Common myeloid progenitor, CD34-positive (primary cell): Measurements from ENCODE around the gene CCNG1.

ENCODE experiments used
- CTCF ChIA-PET: fragments of 350-600 bp; sonication (Branson Sonifier 250); formaldehyde crosslinking; loops from one replicate; lab custom pipeline; 2021; ENCODE audit warnings: antibody characterized with exemption; lab: Charles Lee
- POLR2A ChIA-PET: fragments of 350-600 bp; sonication (Branson Sonifier 250); formaldehyde crosslinking; loops from one replicate; lab custom pipeline; 2021; ENCODE audit warnings: antibody characterized with exemption; lab: Charles Lee
- DNase-seq, 3 donors: peaks; one replicate each; pipeline versions ENCODE4 v3.0.0 to v3.0.0-alpha.2; 2013
- H3K27ac ChIP-seq, 2 experiments: 1 replicate in 1 of 2; 2 replicates in 1 of 2; pipeline ENCODE4 v1.7.0; 2013; ENCODE audit warnings: inconsistent platforms in 2 of 2, low read length in 2 of 2, mild to moderate bottlenecking in 2 of 2, low read depth in 1 of 2, moderate library complexity in 1 of 2; ENCODE audit not compliant: severe bottlenecking in 2 of 2, insufficient read depth in 1 of 2, poor library complexity in 1 of 2
- H3K27me3 ChIP-seq, 5 experiments: replicated peaks in 2 of 5; 1 replicate in 3 of 5; 2 replicates in 2 of 5; pipeline versions ENCODE4 v1.6.1 to v1.7.0; 2013; ENCODE audit warnings: low read length in 4 of 5, mild to moderate bottlenecking in 2 of 5, moderate library complexity in 2 of 5, inconsistent platforms in 1 of 5; ENCODE audit not compliant: insufficient read depth in 5 of 5, control insufficient read depth in 4 of 5
- H3K36me3 ChIP-seq, 4 experiments: 1 replicate in 2 of 4; 2 replicates in 2 of 4; pipeline versions ENCODE4 v1.6.1 to v1.7.0; 2013; ENCODE audit warnings: low read length in 3 of 4, control low read depth in 1 of 4, mild to moderate bottlenecking in 1 of 4; ENCODE audit not compliant: control insufficient read depth in 4 of 4, insufficient read depth in 4 of 4
- H3K4me1 ChIP-seq, 4 experiments: 1 replicate in 3 of 4; 2 replicates in 1 of 4; pipeline versions ENCODE4 v1.6.1 to v1.7.1; 2013; ENCODE audit warnings: low read length in 3 of 4, mild to moderate bottlenecking in 3 of 4, control low read depth in 1 of 4, inconsistent platforms in 1 of 4, moderate library complexity in 1 of 4; ENCODE audit not compliant: control insufficient read depth in 4 of 4, insufficient read depth in 4 of 4; ENCODE audit errors: control extremely low read depth in 1 of 4
- H3K4me3 ChIP-seq, 7 experiments: 1 replicate in 4 of 7; 2 replicates in 3 of 7; pipeline versions ENCODE4 v1.5.1 to v1.7.0; 2013; ENCODE audit warnings: mild to moderate bottlenecking in 7 of 7, low read length in 6 of 7, moderate library complexity in 6 of 7, inconsistent platforms in 2 of 7, low read depth in 2 of 7, control low read depth in 1 of 7; ENCODE audit not compliant: insufficient read depth in 4 of 7, control insufficient read depth in 1 of 7; ENCODE audit errors: extremely low read depth in 1 of 7
- H3K9me3 ChIP-seq, 5 experiments: 1 replicate in 4 of 5; 2 replicates in 1 of 5; pipeline versions ENCODE4 v1.6.1 to v1.7.1; 2013; ENCODE audit warnings: low read length in 4 of 5, mild to moderate bottlenecking in 2 of 5, inconsistent platforms in 1 of 5, low read depth in 1 of 5, moderate library complexity in 1 of 5; ENCODE audit not compliant: control insufficient read depth in 4 of 5, insufficient read depth in 2 of 5; ENCODE audit errors: control extremely low read depth in 1 of 5
- WGBS: methylation state at CpG from one replicate; pipeline ENCODE4 v1.1.5; 2013; ENCODE audit not compliant: insufficient coverage; 5-methylcytosine and 5-hydroxymethylcytosine counted together

Gene CCNG1

DNA sequence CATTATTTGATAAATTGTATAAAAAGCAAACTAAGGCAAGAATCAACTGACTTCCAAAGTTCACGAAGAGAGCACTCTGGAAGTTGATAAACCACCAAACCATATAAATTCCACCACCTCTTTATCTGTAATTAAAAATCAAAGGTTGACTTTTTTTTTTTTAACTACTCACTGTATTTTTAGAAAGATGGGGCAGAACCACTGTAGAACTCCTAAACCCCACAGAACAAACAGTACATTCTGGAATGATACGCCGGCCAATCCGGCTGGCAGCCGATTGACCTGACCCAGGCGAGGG, 435 bp upstream of the CCNG1 start:
- H3K27ac ChIP-seq: peak overlapping the region in 1 of 2 experiments; percentile 95
- no peak for DNase-seq
- POLR2A ChIA-PET: interaction anchor here (0.6 to 1.8 kb wide), 2 partner anchors 23 to 24 kb away, joined by 5 to 10 read pairs; partner anchors contain the start of genes HMMR and NUDCD2
- no peaks in the 10 kb centered on the region for H3K27me3 ChIP-seq
- CTCF ChIA-PET: interaction anchor here (3.6 kb wide), 1 partner anchor 20 kb away, joined by 17 read pairs; no protein-coding TSS in a partner anchor
- H3K4me3 ChIP-seq: peak overlapping the region in 6 of 7 experiments; percentile 2 to 97 (median 94)
- peaks cover 3 to 22% (median 13%) of the 10 kb centered on the region in 4 experiments for H3K36me3 ChIP-seq
- H3K4me1 ChIP-seq: peaks cover 7 to 43% (median 36%) of the 10 kb centered on the region in 4 experiments
- no peaks in the 10 kb centered on the region for H3K9me3 ChIP-seq
- 0% methylated on average over 5 of the region's 6 CpGs for WGBS

DNA sequence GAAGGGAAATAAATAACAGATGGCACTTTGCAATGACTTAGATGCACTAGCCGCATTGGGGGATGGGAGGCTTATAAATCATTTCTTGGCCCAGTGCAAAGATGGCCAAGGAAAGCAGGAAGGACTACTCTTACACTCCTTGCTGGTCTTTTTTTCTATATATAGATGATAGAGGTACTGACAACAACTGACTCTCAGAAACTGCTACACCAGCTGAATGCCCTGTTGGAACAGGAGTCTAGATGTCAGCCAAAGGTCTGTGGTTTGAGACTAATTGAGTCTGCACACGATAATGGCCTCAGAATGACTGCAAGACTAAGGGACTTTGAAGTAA, 1.7 kb downstream of the CCNG1 start:
- H3K27me3 ChIP-seq: no peaks in the 10 kb centered on the region
- POLR2A ChIA-PET: interaction anchor here (1.2 kb wide), 1 partner anchor 19 kb away, joined by 4 read pairs; no protein-coding TSS in a partner anchor
- no peaks in the 10 kb centered on the region for H3K9me3 ChIP-seq
- peak in 2 of 3 donors; percentile 76 to 79 for DNase-seq
- H3K4me1 ChIP-seq: peaks cover 7 to 39% (median 32%) of the 10 kb centered on the region in 4 experiments
- peaks cover 11 to 41% (median 26%) of the 10 kb centered on the region in 4 experiments for H3K36me3 ChIP-seq
- WGBS: no CpG with 5 or more reads among the region's 2 CpGs
- peak overlapping the region in 4 of 7 experiments; percentile 4 to 95 (median 54) for H3K4me3 ChIP-seq
- CTCF ChIA-PET: interaction anchor here (0.6 to 3.6 kb wide), 6 partner anchors 14 to 64 kb away, joined by 3 to 17 read pairs (median 4); partner anchors contain the start of genes HMMR and NUDCD2
- H3K27ac ChIP-seq: peak overlapping the region in 1 of 2 experiments; percentile 57

DNA sequence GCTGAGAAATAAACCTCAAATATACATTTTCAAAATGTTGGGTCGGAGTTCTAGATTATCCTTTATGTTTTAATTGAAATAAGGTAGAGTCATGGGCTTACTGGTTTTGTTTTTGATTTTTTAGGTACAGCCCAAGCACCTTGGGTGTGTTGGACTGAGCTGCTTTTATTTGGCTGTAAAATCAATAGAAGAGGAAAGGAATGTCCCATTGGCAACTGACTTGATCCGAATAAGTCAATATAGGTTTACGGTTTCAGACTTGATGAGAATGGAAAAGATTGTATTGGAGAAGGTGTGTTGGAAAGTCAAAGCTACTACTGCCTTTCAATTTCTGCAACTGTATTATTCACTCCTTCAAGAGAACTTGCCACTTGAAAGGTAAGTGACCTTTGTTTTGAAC, 3.6 kb downstream of the CCNG1 start:
- no peak for DNase-seq
- Histone ChIP-seq H3K27me3 (no peaks in the 10 kb centered on the region), H3K27ac (no peak overlapping the region), H3K9me3 (no peaks in the 10 kb centered on the region), H3K4me1 (peaks cover 3 to 34% (median 26%) of the 10 kb centered on the region in 4 experiments), H3K36me3 (peaks cover 11 to 56% (median 32%) of the 10 kb centered on the region in 4 experiments), H3K4me3 (no peak overlapping the region)
- POLR2A ChIA-PET: interaction anchor here (1.7 kb wide), 1 partner anchor 18 kb away, joined by 5 read pairs; the partner anchor contains the start of gene NUDCD2
- CTCF ChIA-PET: interaction anchor here (0.7 to 3.7 kb wide), 3 partner anchors 9 to 33 kb away, joined by 3 to 16 read pairs (median 4); no protein-coding TSS in a partner anchor
- no CpG with 5 or more reads among the region's 3 CpGs for WGBS

DNA sequence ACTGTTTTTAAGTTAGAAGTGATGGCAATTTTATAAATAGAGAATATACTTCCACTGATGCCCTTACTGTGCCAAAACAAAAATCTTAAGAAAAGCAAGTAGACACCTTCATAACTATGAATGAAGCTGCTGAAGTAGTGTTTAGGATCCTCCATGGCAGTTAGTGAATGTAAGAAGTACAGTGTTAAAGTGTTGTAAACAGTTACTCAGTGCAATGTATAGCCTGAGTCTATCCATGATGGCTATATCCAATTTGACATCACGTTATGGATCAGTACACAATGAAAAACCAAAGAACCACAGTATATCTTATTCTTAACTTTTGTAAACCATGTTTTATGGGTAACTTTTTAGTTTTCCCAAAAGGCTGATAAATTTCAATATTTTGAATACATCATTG, 7.1 kb downstream of the CCNG1 start:
- no peaks in the 10 kb centered on the region for H3K9me3 ChIP-seq
- no peak for DNase-seq
- no CpG with 5 or more reads among the region's 1 CpG for WGBS
- peaks cover 0 to 7% (median 5%) of the 10 kb centered on the region in 4 experiments for H3K4me1 ChIP-seq
- no peaks in the 10 kb centered on the region for H3K27me3 ChIP-seq
- H3K27ac ChIP-seq: no peak overlapping the region
- ChIA-PET CTCF (interaction anchor here (1.1 kb wide), 1 partner anchor 15 kb away, joined by 8 read pairs; no protein-coding TSS in a partner anchor), POLR2A (no interaction called here)
- no peak overlapping the region for H3K4me3 ChIP-seq
- peaks cover 16 to 82% (median 50%) of the 10 kb centered on the region in 4 experiments for H3K36me3 ChIP-seq

DNA sequence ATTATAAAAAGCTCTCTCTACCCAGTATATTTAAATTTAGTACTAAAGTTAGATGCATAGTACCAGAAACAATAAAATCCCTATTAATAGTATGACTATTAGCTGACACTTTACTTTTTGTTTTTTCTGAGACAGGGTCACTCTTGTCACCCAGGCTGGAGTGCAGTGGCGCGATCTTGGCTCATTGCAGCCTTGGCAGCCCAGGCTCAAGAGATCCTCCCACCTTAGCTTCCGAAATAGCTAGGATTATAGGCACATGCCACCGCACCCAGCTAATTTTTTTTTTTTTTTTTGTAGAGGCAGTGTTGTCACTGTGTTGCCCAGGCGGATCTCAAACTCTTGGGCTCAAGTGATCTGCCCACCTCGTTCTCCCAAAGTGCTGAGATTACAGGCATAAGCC, 8.0 kb downstream of the CCNG1 start:
- H3K27me3 ChIP-seq: no peaks in the 10 kb centered on the region
- WGBS: 94% methylated on average over 3 of the region's 6 CpGs
- H3K27ac ChIP-seq: no peak overlapping the region
- no peak for DNase-seq
- POLR2A ChIA-PET: no interaction called here
- no peaks in the 10 kb centered on the region for H3K9me3 ChIP-seq
- H3K36me3 ChIP-seq: peaks cover 16 to 77% (median 44%) of the 10 kb centered on the region in 4 experiments
- no peaks in the 10 kb centered on the region for H3K4me1 ChIP-seq
- CTCF ChIA-PET: interaction anchor here (1.1 kb wide), 2 partner anchors 11 to 14 kb away, joined by 3 to 8 read pairs; no protein-coding TSS in a partner anchor
- H3K4me3 ChIP-seq: no peak overlapping the region

DNA sequence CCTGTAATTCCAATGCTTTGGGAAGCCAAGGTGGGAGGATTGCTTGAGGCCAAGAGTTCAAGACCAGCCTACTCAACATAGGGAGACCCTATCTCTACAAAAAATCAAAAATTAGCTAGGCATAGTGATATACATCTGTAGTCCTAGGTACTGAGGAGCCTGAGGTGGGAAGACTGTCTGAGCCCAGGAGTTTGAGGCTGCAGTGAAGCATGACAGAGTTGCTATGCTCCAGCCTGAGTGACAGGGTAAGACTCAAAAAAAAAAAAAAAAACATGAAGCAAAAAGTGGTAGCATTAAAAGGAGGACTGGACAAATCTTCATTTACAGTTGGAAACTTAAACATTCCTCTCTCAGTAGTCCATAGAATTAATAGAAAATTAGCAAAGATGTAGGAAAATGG, 9.8 kb downstream of the CCNG1 start:
- no peak overlapping the region for H3K27ac ChIP-seq
- H3K4me3 ChIP-seq: no peak overlapping the region
- H3K4me1 ChIP-seq: no peaks in the 10 kb centered on the region
- ChIA-PET CTCF (interaction anchor here (0.9 to 1.6 kb wide), 2 partner anchors 9 to 11 kb away, joined by 4 read pairs; partner anchors contain the start of gene CCNG1), POLR2A (no interaction called here)
- H3K36me3 ChIP-seq: peaks cover 18 to 77% (median 38%) of the 10 kb centered on the region in 4 experiments
- H3K27me3 ChIP-seq: no peaks in the 10 kb centered on the region
- DNase-seq: no peak
- no peaks in the 10 kb centered on the region for H3K9me3 ChIP-seq

DNA sequence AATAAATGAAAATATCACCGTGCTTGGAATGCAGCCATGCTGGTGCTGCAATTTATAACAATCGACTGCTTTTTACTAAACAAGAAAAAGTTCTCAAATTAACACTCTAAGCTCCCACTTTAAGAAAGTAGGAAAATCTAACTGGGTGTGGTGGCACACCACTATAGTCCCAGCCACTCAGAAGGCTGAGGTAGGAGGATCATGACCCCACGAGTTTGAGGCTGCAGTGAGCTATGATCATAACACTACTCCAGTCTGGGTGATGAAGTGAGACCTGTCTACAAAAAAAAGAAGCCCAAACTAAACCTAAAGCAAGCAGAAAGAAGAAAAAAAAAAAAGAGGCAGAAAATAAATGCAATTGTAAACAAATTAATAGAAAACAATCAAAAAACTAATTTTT, 10.5 kb downstream of the CCNG1 start:
- 60% methylated on average over 1 of the region's 3 CpGs for WGBS
- ChIA-PET POLR2A (no interaction called here), CTCF (interaction anchor here (0.9 to 1.6 kb wide), 2 partner anchors 10 kb away, joined by 4 read pairs; partner anchors contain the start of gene CCNG1)
- Histone ChIP-seq H3K27me3 (no peaks in the 10 kb centered on the region), H3K9me3 (no peaks in the 10 kb centered on the region), H3K36me3 (peaks cover 14 to 74% (median 36%) of the 10 kb centered on the region in 4 experiments), H3K4me1 (no peaks in the 10 kb centered on the region), H3K27ac (no peak overlapping the region), H3K4me3 (no peak overlapping the region)
- DNase-seq: no peak
